Daoy (cell line): ENCODE measurements around the gene DNAJC28. TPM values are rescaled to one million over a fixed set of nuclear protein-coding genes. Genes with fewer than 3 reads are reported as not detected.
"Not testable (repeated sequence)": the region's sequence is repeated elsewhere in the genome, so short reads cannot be mapped to it uniquely, and the experiment has no call there.

Experiments used
- DNase-seq: peaks from one replicate; pipeline ENCODE4 v3.0.0-alpha.2; 2015; ENCODE audit warnings: low read depth
- total RNA-seq: library from RNA; depleted of rRNA; stranded (reverse); fragments of >200 nt; shearing (Covaris generic); gene quantifications from 2 replicates; pipeline ENCODE4 v1.2.3, GENCODE V29; 2014; rRNA removed

DNAJC28 gene, protein sequence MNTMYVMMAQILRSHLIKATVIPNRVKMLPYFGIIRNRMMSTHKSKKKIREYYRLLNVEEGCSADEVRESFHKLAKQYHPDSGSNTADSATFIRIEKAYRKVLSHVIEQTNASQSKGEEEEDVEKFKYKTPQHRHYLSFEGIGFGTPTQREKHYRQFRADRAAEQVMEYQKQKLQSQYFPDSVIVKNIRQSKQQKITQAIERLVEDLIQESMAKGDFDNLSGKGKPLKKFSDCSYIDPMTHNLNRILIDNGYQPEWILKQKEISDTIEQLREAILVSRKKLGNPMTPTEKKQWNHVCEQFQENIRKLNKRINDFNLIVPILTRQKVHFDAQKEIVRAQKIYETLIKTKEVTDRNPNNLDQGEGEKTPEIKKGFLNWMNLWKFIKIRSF
- total RNA-seq, result 0.80 and 2.6 TPM in 2 replicates

- DNase-seq, result peak; percentile 98
Measured at GRCh38 chr21:33491373-33492102, at the start of gene DNAJC28. Gene DNAJC28, minus strand, starts transcription at chr21:33491716. Its CDS starts 2,323 bp downstream, at chr21:33489393.

DNA sequence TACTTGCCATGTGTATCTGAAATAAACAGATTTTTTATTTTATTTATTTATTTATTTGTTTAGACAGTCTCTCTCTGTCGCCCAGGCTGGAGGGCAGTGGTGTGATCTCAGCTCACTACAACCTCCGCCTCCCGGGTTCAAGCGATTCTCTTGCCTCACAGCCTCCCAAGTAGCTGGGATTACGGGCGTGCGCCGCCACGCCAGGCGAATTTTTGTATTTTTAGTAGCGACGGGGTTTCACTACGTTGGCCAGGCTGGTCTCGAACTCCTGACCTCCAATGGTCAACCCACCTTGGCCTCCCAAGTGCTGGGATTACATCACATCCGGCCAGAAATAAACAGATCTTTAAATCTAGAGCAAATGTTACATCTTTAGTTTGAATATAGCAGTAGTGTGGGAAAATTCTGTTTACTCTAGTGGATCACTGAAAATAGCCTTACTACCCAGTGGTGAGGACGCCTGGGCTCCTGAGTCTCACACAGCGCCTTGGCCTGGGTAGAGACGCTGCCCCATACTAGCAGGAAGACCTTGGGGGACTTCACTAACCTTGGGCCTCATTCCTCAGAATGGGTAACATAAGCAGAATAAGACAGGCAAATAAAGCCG lies 49.7 kb upstream of the DNAJC28 start:
- DNase-seq, result peak; percentile 43

DNA sequence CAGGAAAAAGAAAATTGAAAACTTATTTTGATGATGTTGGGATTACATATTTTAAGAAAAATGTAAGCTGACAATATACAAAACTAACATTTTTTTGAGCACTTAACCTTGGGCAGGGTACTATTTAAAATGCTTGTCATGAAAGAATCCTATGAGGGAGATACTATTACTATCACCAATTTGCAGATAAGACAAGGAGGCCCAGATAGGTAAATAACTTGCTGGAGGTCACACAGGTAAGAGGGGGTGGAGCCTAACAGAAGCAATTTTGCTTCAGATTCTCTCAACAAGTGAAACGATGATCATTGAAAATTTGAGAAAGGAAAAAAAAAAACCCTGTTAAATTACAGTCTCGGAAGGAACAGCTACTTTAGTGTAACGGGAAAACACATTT lies 49.2 kb upstream of the DNAJC28 start:
- DNase-seq, result no peak

GRCh38 chr21:33539616-33540015 lies 48.1 kb upstream of the DNAJC28 start:
- no peak for DNase-seq

GRCh38 chr21:33537212-33537611 lies 45.7 kb upstream of the DNAJC28 start:
- no peak for DNase-seq

- DNase-seq, result no peak
Measured at GRCh38 chr21:33531007-33531406, 39.5 kb upstream of the DNAJC28 start.

GRCh38 chr21:33522953-33523349 lies 31.4 kb upstream of the DNAJC28 start:
- DNase-seq, result no peak

DNA sequence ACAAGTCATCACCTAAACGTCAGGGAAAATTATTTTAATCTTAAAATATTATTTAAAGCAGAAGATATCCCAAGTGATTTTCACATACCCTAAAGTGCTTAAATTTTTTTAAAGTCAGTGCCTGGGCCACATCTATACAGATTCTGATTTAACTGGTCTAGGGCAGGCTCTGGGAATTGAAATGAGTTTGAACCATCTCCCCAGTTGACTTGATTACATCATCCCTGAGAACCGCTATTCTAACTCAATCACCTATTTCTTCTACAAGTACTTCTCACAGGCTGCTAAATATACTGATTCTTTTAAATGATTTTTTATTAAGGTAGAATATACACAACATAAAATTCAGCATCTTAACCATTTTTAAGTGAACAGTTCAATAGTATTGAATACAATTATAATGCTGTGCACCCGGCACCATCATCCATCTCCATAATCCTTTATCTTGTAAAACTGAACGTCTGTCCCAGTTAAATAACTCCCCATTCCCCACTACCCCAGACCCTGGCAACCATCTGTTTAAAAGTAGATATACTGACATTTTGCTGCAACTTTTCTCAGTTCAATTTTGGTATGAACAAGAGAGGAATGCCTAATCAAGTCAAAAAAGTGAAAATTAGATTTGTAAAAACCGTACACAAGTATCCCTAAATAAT lies 30.9 kb upstream of the DNAJC28 start:
- no peak for DNase-seq

- DNase-seq, result no peak
Measured at GRCh38 chr21:33518899-33519298, 27.4 kb upstream of the DNAJC28 start.

- DNase-seq, result no peak
Measured at GRCh38 chr21:33514229-33514628, 22.7 kb upstream of the DNAJC28 start.

DNA sequence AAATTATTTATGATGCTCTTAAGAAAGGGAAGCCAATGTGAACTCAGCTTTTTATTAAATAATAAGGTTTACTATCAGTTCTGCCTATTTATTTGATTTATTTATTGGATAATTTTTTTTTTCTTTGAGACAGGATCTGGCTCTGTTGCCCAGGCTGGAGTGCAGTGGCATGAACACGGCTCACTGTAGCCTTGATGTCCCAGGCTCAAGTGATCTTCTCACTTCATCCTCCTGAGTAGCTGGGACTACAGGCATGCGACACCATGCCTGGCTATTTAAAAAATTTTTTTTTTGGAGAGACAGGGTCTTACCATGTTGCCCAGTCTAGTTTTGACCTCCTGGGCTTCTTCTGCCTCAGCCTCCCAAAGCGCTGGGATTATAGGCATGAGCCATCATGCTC lies 21.0 kb upstream of the DNAJC28 start:
- no peak for DNase-seq

DNA sequence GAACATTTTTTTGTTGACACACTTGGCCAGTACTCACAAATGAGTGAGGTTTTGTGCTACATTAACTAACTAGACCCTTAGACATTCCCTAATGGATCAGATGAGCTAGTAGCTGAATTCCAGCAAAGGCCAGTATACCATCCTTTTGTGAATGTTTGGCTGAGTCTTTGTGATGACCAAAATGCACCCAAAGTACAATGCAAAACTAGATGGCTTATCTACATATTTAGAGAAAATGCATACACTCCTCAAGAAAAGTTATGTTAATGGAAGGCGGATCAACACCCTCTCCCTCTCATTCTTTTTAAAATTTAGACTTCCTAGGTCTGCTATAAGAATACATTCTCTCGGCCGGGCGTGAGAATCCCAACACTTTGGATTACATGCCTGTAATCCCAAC lies 20.1 kb upstream of the DNAJC28 start:
- no peak for DNase-seq

DNA sequence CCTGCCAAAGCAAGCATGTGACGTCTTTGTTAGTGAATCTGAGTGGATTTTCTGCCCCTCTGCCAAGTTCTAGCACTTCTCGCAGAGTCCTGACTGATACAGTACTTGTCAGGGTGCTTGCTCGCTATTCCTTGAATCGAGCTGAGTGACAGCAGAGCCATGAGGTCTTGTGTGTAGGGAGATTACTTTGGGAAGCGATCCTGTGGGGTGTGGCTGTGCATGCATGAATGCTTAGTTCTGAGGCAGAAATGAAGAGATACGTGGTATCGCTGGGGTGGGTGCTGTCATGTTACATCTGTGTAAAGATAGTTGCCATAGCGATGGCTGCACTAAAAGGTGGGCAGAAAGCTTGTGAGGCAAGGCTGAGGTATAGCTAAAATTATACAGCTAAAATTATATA lies 19.3 kb upstream of the DNAJC28 start:
- DNase-seq, result no peak

- not testable (repeated sequence) for DNase-seq
Measured at GRCh38 chr21:33507003-33507402, 15.5 kb upstream of the DNAJC28 start.

- no peak for DNase-seq
Measured at GRCh38 chr21:33505833-33506232, 14.3 kb upstream of the DNAJC28 start.

DNA sequence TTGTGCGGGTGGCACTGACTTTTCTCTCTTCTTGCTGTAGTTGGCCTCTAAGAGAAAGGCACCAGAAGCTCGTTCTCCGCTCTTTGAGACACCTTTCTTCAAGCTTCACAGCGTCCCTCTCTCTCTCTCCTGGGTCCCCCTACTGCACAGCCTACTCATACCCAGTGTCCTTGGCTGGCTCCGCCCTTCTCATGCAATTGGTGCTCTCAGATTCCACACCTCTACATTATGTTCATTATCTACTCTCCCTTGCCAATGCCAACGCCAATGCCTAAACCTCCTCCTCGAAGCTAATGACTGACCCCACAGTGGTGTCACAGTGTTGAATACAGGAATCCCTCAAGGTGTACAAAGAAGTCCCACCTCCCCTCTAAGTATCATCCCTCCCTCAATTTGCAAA lies 4.8 kb upstream of the DNAJC28 start:
- DNase-seq, result no peak

- DNase-seq, result no peak
Measured at GRCh38 chr21:33495743-33496142, 4.2 kb upstream of the DNAJC28 start.

DNA sequence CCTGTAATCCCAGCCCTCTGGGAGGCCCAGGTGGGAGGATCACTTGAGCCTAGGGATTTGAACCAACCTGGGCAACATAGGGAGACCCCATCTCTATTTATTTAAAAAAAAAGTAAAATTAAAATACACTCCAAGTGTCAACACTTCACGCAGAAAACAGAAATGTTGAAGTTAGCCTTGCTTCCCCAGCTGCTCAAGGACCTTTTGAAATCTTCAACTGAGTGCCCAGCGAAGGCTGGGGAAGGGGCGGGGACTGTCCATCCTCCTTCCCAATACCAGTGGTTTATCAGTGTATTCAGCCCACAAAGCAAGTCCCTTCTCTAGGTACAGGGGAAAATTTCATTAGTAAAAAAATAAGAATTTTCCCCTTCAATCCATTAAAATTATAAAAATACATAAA lies 2.2 kb upstream of the DNAJC28 start:
- no peak for DNase-seq

DNA sequence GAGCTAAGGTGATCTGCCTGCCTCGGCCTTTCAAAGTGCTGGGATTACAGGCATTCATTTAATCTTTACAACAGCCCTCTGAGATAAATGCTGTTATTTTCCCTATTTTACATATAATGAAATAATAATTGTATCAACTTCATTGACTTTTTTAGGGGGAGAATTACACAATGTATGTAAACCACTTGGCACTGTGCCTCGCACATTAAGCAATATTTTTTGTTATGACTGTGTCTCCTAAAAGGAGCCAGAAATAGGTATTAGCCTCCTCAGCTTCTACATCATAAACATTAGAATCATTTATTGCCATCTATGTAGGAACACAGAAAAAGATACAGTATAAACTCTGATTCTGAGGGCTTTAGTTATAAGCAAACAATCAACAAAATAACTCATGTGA lies 1.1 kb upstream of the DNAJC28 start:
- DNase-seq, result no peak

DNA sequence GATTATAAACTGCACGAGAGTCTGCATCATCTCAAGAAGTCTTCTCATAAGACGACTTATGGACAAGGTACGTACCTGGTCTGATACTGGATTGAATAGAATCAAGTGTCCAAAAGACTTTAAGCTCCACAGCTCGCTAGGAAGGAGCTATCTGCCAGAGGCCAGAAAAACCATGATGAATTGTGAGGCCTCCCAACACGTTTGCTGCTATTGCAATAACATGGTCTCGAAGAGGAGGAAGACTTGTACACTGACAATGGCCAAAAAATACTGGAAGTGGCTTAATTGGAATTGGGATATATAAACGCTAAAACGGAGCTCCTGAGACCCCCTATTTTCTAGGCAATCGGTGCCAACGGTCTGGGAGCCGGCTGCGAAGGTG lies 534 bp downstream of the DNAJC28 start:
- DNase-seq, result no peak

DNA sequence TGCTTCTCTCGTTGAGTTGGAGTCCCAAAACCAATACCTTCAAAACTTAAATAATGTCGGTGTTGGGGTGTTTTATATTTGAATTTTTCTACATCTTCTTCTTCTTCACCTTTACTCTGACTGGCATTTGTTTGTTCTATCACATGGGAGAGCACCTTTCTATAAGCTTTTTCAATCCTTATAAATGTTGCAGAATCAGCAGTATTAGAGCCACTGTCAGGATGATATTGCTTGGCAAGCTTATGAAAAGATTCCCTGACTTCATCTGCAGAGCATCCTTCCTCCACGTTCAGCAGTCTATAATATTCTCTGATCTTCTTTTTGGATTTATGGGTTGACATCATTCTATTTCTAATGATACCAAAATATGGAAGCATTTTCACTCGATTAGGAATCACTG lies 2.6 kb downstream of the DNAJC28 start:
- DNase-seq, result no peak

DNA sequence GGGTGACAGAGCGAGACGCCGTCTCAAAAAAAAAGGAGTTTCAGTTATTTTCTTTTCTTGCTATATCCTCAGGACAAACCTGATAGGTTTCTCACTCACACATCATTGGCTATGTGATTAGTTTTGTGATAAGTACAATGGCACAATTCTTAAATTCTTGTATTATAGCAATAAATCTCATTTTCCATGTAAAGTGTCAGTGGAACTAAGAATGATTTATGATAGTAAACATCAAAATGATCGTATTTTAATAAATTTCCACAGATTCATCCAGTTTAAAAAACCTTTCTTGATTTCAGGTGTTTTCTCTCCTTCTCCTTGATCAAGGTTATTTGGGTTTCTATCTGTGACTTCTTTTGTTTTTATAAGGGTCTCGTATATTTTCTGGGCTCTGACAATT lies 3.5 kb downstream of the DNAJC28 start:
- no peak for DNase-seq
